Ovary (tissue), 9 donors: ENCODE measurements around the gene HECTD4. TPM values are rescaled to one million over a fixed set of nuclear protein-coding genes. Genes with fewer than 3 reads are reported as not detected.

Source experiments
- DNase-seq, 5 donors: peaks; one replicate each; pipeline ENCODE4 v3.0.0-alpha.2; 2019 to 2020
- H3K27ac ChIP-seq, 2 donors: fragments of 200-600 bp; one replicate each; pipeline versions ENCODE4 v1.5.1 to v1.8.0; 2019 to 2022
- H3K27me3 ChIP-seq: fragments of 200-600 bp; one replicate; pipeline ENCODE4 v1.8.0; 2022
- H3K36me3 ChIP-seq: fragments of 200-600 bp; sonication (generic); one replicate; pipeline ENCODE4 v1.5.1; 2019
- H3K4me1 ChIP-seq: one replicate; pipeline ENCODE4 v1.8.1; 2013; ENCODE audit warnings: mild to moderate bottlenecking, moderate library complexity; ENCODE audit not compliant: insufficient read depth
- H3K4me3 ChIP-seq: fragments of 200-600 bp; sonication (generic); one replicate; pipeline ENCODE4 v1.5.1; 2017
- H3K9me3 ChIP-seq, 2 donors: fragments of 200-600 bp in 1 of 2; sonication (generic) in 1 of 2; one replicate each; pipeline versions ENCODE4 v1.5.1 to v1.8.1; 2013 to 2019; ENCODE audit warnings: mild to moderate bottlenecking in 1 of 2, moderate library complexity in 1 of 2
- CTCF ChIP-seq, 3 donors: fragments of 450-650 bp in 2 of 3; fragments of 200-600 bp in 1 of 3; IDR thresholded peaks; one replicate each; pipeline versions ENCODE4 v1.5.1 to v1.8.0; 2016 to 2022; ENCODE audit warnings: antibody characterized with exemption in 3 of 3, mild to moderate bottlenecking in 1 of 3
- EP300 ChIP-seq: sonication (generic); formaldehyde crosslinking; IDR thresholded peaks from one replicate; pipeline ENCODE4 v1.6.1; 2017; ENCODE audit warnings: antibody characterized with exemption
- POLR2A ChIP-seq: fragments of 450-650 bp; IDR thresholded peaks from one replicate; pipeline ENCODE4 v1.6.1; 2017; ENCODE audit warnings: antibody characterized with exemption, mild to moderate bottlenecking, moderate library complexity
- WGBS, 3 donors: extraction: QIAGEN DNeasy Blood & Tissue Kit in 1 of 3; methylation state at CpG; one replicate each; pipeline versions ENCODE4 v1.1.5 to v1.1.7; 2013 to 2017; 5-methylcytosine and 5-hydroxymethylcytosine counted together
- intact Hi-C, 4 donors: fragments of 100-400 bp; cut with DNase I; formaldehyde crosslinking; loops; one replicate each; pipeline versions ENCODE4 v1.11.0 to v1.15.1; 2022 to 2023
- polyA plus RNA-seq, 2 donors: library from polyadenylated mRNA; stranded (reverse); fragments of 200-250 nt in 1 of 2; fragments of 350-450 nt in 1 of 2; fragmentation: Illumina TruSeq in 1 of 2; extraction: RNeasy Lipid Tissue Mini Kit (QIAGEN cat#74804) in 1 of 2; gene quantifications; one replicate each; pipeline ENCODE4 v1.2.3, GENCODE V29; 2013 to 2014
- total RNA-seq, 7 donors: library from RNA; depleted of rRNA in 2 of 7; stranded (reverse); fragments of >200 nt in 2 of 7; fragmentation: NEBNext Ultra II Directional in 3 of 7; extraction: Animal tissue kit (Norgen Biotek cat#: 25700) in 3 of 7; gene quantifications; one replicate each; pipeline versions ENCODE4 v1.1.0 to v1.2.4, GENCODE V29; 2016 to 2023
- donor health status: DM: no; HTN: no; CAD: no; lungs with moderate emphysema.
- donor health status: DM: no; HTN: no; CAD: no.
- donor health status: Bipolar disorder and iron deficiency.
- donor health status: DM: yes; HTN: yes; CAD: no.
- donor health status: DM: no; HTN: no; CAD: no.
- donor health status: DM: yes; HTN: yes; CAD: no.

The HECTD4 gene
- total and polyA plus RNA-seq, 9 donors = 12.3 to 47.3 (median 34.9) TPM

- H3K36me3 ChIP-seq = no peaks in the 10 kb centered on the region
- no peak for DNase-seq
- H3K4me1 ChIP-seq = no peaks in the 10 kb centered on the region
- intact Hi-C loops = loop anchor here in 1 of 4 donors (10.0 kb wide), 1 partner anchor 225 kb away; no protein-coding TSS in a partner anchor
- H3K27me3 ChIP-seq = no peaks in the 10 kb centered on the region
- no peak for TF ChIP-seq POLR2A
- no peak for TF ChIP-seq EP300
- TF ChIP-seq CTCF (IDR thresholded peaks at IDR 0.05) = no peak
- no peaks in the 10 kb centered on the region for H3K9me3 ChIP-seq
- H3K4me3 ChIP-seq = no peak overlapping the region
- whole genome bisulfite sequencing, 3 donors = 80 to 89% (median 84%) methylated on average over 7 of the region's 7 CpGs
- H3K27ac ChIP-seq = no peak overlapping the region
Measured at GRCh38 chr12:112169966-112170365, 212.3 kb downstream of the HECTD4 start.

GRCh38 chr12:112169161-112169872 lies 212.9 kb downstream of the HECTD4 start:
- Histone ChIP-seq H3K36me3 (no peaks in the 10 kb centered on the region), H3K4me1 (no peaks in the 10 kb centered on the region), H3K27ac (no peak overlapping the region), H3K27me3 (no peaks in the 10 kb centered on the region), H3K4me3 (no peak overlapping the region), H3K9me3 (no peaks in the 10 kb centered on the region)
- 83 to 86% (median 83%) methylated on average over 13 to 19 of the region's 19 CpGs for WGBS, 3 donors
- intact Hi-C loops = loop anchor here in 1 of 4 donors (10.0 kb wide), 1 partner anchor 225 kb away; no protein-coding TSS in a partner anchor
- TF ChIP-seq EP300 (no peak), POLR2A (no peak), CTCF (IDR thresholded peaks at IDR 0.05) (no peak)
- DNase-seq = no peak

GRCh38 chr12:112168561-112168971 lies 213.7 kb downstream of the HECTD4 start:
- whole genome bisulfite sequencing, 3 donors = 80 to 92% (median 81%) methylated on average over 8 of the region's 8 CpGs
- Histone ChIP-seq H3K27me3 (no peaks in the 10 kb centered on the region), H3K4me1 (no peaks in the 10 kb centered on the region), H3K9me3 (no peaks in the 10 kb centered on the region), H3K36me3 (no peaks in the 10 kb centered on the region), H3K27ac (no peak overlapping the region), H3K4me3 (no peak overlapping the region)
- no peak for DNase-seq
- TF ChIP-seq CTCF (IDR thresholded peaks at IDR 0.05) (no peak), EP300 (no peak), POLR2A (no peak)
- intact Hi-C loops = loop anchor here in 1 of 4 donors (10.0 kb wide), 1 partner anchor 224 kb away; no protein-coding TSS in a partner anchor

GRCh38 chr12:112167718-112168525 lies 214.3 kb downstream of the HECTD4 start:
- H3K4me3 ChIP-seq = no peak overlapping the region
- no peak for DNase-seq
- intact Hi-C loops = loop anchor here in 1 of 4 donors (10.0 kb wide), 1 partner anchor 223 kb away; no protein-coding TSS in a partner anchor
- H3K4me1 ChIP-seq = no peaks in the 10 kb centered on the region
- 87 to 89% (median 88%) methylated on average over 29 to 32 of the region's 32 CpGs for WGBS, 3 donors
- H3K27me3 ChIP-seq = no peaks in the 10 kb centered on the region
- H3K27ac ChIP-seq = no peak overlapping the region
- H3K36me3 ChIP-seq = no peaks in the 10 kb centered on the region
- no peaks in the 10 kb centered on the region for H3K9me3 ChIP-seq
- no peak for TF ChIP-seq EP300
- TF ChIP-seq POLR2A = no peak
- TF ChIP-seq CTCF (IDR thresholded peaks at IDR 0.05) = no peak
